Astrocyte (in vitro differentiated cells and primary cell): Measurements from ENCODE around the gene OR6B1. TPM values are rescaled to one million over a fixed set of nuclear protein-coding genes. Genes with fewer than 3 reads are reported as not detected.

Experiments
- DNase-seq: peaks from one replicate; pipeline ENCODE4 v3.0.0-alpha.2; 2010; ENCODE audit warnings: low read depth
- FAIRE-seq: peaks from 2 replicates; lab custom pipeline; 2011; peaks lifted over from hg19 to GRCh38; lab: Jason Lieb, UNC
- H2AFZ ChIP-seq: 2 replicates; pipeline ENCODE4 v1.6.0; 2012; ENCODE audit warnings: low read depth, low read length, inconsistent platforms
- H3K27ac ChIP-seq: 2 replicates; pipeline ENCODE4 v1.5.1; 2011; ENCODE audit warnings: low read depth, low read length, inconsistent platforms
- H3K27me3 ChIP-seq: 2 replicates; pipeline ENCODE4 v1.6.0; 2011; ENCODE audit warnings: low read length, inconsistent platforms; ENCODE audit not compliant: insufficient read depth
- H3K36me3 ChIP-seq: 2 replicates; pipeline ENCODE4 v1.5.1; 2011; ENCODE audit warnings: low read length, inconsistent platforms; ENCODE audit not compliant: insufficient read depth
- H3K4me1 ChIP-seq: 2 replicates; pipeline ENCODE4 v1.5.1; 2011; ENCODE audit warnings: low read length, inconsistent platforms; ENCODE audit not compliant: insufficient read depth
- H3K4me2 ChIP-seq: 2 replicates; pipeline ENCODE4 v1.6.0; 2012; ENCODE audit warnings: low read length, inconsistent platforms
- H3K4me3 ChIP-seq: 2 replicates; pipeline ENCODE4 v1.5.1; 2011; ENCODE audit warnings: low read depth, mild to moderate bottlenecking, low read length, inconsistent platforms; ENCODE audit not compliant: insufficient read depth
- H3K79me2 ChIP-seq: 2 replicates; pipeline ENCODE4 v1.6.0; 2012; ENCODE audit warnings: mild to moderate bottlenecking, low read length, inconsistent platforms; ENCODE audit not compliant: insufficient read depth
- H3K9ac ChIP-seq: 2 replicates; pipeline ENCODE4 v1.6.0; 2012; ENCODE audit warnings: mild to moderate bottlenecking, low read length, inconsistent platforms
- H3K9me3 ChIP-seq: 2 replicates; pipeline ENCODE4 v1.5.1; 2012; ENCODE audit warnings: low read depth, mild to moderate bottlenecking, low read length, inconsistent platforms; ENCODE audit not compliant: insufficient read depth
- H4K20me1 ChIP-seq: 2 replicates; pipeline ENCODE4 v1.6.0; 2012; ENCODE audit warnings: low read length, inconsistent platforms; ENCODE audit not compliant: insufficient read depth
- H3K27ac Mint-ChIP-seq: one replicate; pipeline ENCODE4 v1.8.0; 2021; ENCODE audit warnings: mild to moderate bottlenecking, mixed read lengths; ENCODE audit not compliant: unreplicated experiment
- H3K27me3 Mint-ChIP-seq: one replicate; pipeline ENCODE4 v1.8.0; 2021; ENCODE audit warnings: low read depth, mixed read lengths; ENCODE audit not compliant: unreplicated experiment
- H3K36me3 Mint-ChIP-seq: one replicate; pipeline ENCODE4 v1.8.0; 2021; ENCODE audit warnings: low read depth, mixed read lengths; ENCODE audit not compliant: unreplicated experiment
- H3K4me1 Mint-ChIP-seq: one replicate; pipeline ENCODE4 v1.8.0; 2021; ENCODE audit warnings: low read depth, mixed read lengths; ENCODE audit not compliant: unreplicated experiment
- H3K4me3 Mint-ChIP-seq: one replicate; pipeline ENCODE4 v1.8.0; 2021; ENCODE audit warnings: mild to moderate bottlenecking, moderate library complexity, mixed read lengths; ENCODE audit not compliant: unreplicated experiment
- H3K9me3 Mint-ChIP-seq: one replicate; pipeline ENCODE4 v1.8.0; 2021; ENCODE audit warnings: mild to moderate bottlenecking, mixed read lengths; ENCODE audit not compliant: unreplicated experiment
- EZH2 ChIP-seq: IDR thresholded peaks from 2 replicates; pipeline ENCODE4 v1.6.1; 2012; ENCODE audit warnings: mild to moderate bottlenecking, low read length, inconsistent platforms; ENCODE audit not compliant: insufficient read depth
- total RNA-seq: library from RNA; stranded (reverse); gene quantifications from 2 replicates; pipeline ENCODE4 v1.2.1, GENCODE V29; 2021
- TF ChIP-seq, protein P1 (sequence below): IDR thresholded peaks from 2 replicates; pipeline ENCODE4 v1.5.1; 2011; ENCODE audit warnings: low read depth, mild to moderate bottlenecking, inconsistent platforms, low read length, moderate library complexity; ENCODE audit not compliant: insufficient read depth

Gene OR6B1
- total RNA-seq, 1 donor from 2014 or later, result not detected

- H3K9ac ChIP-seq, result no peak overlapping the region
- no peak overlapping the region for H3K27ac ChIP-seq
- no peaks in the 10 kb centered on the region for H3K4me1 Mint-ChIP-seq
- no peaks in the 10 kb centered on the region for H3K79me2 ChIP-seq
- H3K4me3 Mint-ChIP-seq, result no peak overlapping the region
- H3K9me3 Mint-ChIP-seq, result peaks cover 11% of the 10 kb centered on the region
- H3K27me3 Mint-ChIP-seq, result no peaks in the 10 kb centered on the region
- no peaks in the 10 kb centered on the region for H3K36me3 ChIP-seq
- no peaks in the 10 kb centered on the region for H3K27me3 ChIP-seq
- no peak for TF ChIP-seq EZH2
- TF ChIP-seq, protein P1, sequence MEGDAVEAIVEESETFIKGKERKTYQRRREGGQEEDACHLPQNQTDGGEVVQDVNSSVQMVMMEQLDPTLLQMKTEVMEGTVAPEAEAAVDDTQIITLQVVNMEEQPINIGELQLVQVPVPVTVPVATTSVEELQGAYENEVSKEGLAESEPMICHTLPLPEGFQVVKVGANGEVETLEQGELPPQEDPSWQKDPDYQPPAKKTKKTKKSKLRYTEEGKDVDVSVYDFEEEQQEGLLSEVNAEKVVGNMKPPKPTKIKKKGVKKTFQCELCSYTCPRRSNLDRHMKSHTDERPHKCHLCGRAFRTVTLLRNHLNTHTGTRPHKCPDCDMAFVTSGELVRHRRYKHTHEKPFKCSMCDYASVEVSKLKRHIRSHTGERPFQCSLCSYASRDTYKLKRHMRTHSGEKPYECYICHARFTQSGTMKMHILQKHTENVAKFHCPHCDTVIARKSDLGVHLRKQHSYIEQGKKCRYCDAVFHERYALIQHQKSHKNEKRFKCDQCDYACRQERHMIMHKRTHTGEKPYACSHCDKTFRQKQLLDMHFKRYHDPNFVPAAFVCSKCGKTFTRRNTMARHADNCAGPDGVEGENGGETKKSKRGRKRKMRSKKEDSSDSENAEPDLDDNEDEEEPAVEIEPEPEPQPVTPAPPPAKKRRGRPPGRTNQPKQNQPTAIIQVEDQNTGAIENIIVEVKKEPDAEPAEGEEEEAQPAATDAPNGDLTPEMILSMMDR, result no peak
- no peak overlapping the region for H3K27ac Mint-ChIP-seq
- H3K4me2 ChIP-seq, result no peak overlapping the region
- DNase-seq (no peak), FAIRE-seq (no peak)
- no peak overlapping the region for H3K4me3 ChIP-seq
- peaks cover 9% of the 10 kb centered on the region for H3K9me3 ChIP-seq
- H4K20me1 ChIP-seq, result no peaks in the 10 kb centered on the region
- H3K36me3 Mint-ChIP-seq, result no peaks in the 10 kb centered on the region
- H2AFZ ChIP-seq, result no peak overlapping the region
- no peaks in the 10 kb centered on the region for H3K4me1 ChIP-seq
Observed at GRCh38 chr7:144011458-144012230, 11.5 kb downstream of the OR6B1 start.

DNA sequence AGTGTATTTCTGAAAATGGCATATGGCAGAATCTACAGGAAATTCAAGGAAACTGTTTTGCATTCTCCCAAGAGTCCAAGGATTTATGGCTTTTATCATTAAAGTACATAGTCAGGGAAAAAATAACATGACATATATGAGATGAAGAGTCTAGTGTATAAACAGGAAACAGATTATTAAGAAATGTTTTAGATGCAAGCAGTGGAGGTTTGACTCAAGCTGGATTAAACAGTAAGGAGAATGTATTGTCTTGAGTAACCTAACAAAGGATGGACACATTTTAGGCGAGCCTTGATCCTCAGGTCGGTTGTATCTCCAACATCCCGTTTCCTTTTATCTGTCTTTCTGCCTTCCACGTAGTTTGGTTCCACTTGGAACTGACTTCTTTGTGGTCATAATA is 17.9 kb downstream of the OR6B1 start:
- Mint-ChIP-seq H3K36me3 (no peaks in the 10 kb centered on the region), H3K27ac (no peak overlapping the region), H3K27me3 (no peaks in the 10 kb centered on the region), H3K9me3 (no peaks in the 10 kb centered on the region), H3K4me3 (no peak overlapping the region), H3K4me1 (peaks cover 13% of the 10 kb centered on the region)
- no peak overlapping the region for H2AFZ ChIP-seq
- FAIRE-seq, result no peak
- no peak overlapping the region for H3K4me2 ChIP-seq
- no peaks in the 10 kb centered on the region for H3K36me3 ChIP-seq
- H3K4me1 ChIP-seq, result peaks cover 10% of the 10 kb centered on the region
- no peaks in the 10 kb centered on the region for H4K20me1 ChIP-seq
- H3K4me3 ChIP-seq, result no peak overlapping the region
- no peak for DNase-seq
- TF ChIP-seq, protein P1, result no peak
- TF ChIP-seq EZH2, result no peak
- no peaks in the 10 kb centered on the region for H3K27me3 ChIP-seq
- no peaks in the 10 kb centered on the region for H3K79me2 ChIP-seq
- H3K27ac ChIP-seq, result no peak overlapping the region
- H3K9me3 ChIP-seq, result no peaks in the 10 kb centered on the region
- H3K9ac ChIP-seq, result no peak overlapping the region

DNA sequence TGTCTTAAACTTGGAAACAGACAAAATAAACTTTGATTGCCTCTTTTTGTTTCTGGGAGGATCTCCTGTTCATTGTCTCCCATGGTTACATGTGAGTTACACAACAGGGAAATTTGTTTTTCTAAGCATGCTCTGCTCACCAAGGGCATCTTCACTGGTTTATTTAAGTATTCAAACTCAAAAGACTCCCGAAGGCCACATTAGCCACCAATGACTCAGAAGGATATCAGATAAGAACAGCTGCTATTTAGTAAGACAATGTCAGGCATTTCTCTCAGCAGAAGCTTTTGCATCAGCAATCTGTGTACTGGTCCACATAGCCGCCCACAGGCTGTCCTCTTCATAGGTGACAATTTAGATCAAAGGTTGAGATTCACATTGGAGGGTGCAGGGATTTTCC is 19.3 kb downstream of the OR6B1 start:
- Mint-ChIP-seq H3K9me3 (no peaks in the 10 kb centered on the region), H3K27me3 (no peaks in the 10 kb centered on the region), H3K27ac (peak overlapping the region; percentile 87), H3K4me3 (no peak overlapping the region), H3K36me3 (no peaks in the 10 kb centered on the region), H3K4me1 (peaks cover 13% of the 10 kb centered on the region)
- Histone ChIP-seq H3K9me3 (no peaks in the 10 kb centered on the region), H3K4me2 (peak overlapping the region; percentile 54), H3K36me3 (no peaks in the 10 kb centered on the region), H3K4me3 (no peak overlapping the region), H3K27ac (no peak overlapping the region), H3K9ac (no peak overlapping the region), H3K4me1 (peaks cover 10% of the 10 kb centered on the region), H3K79me2 (no peaks in the 10 kb centered on the region), H2AFZ (no peak overlapping the region), H4K20me1 (no peaks in the 10 kb centered on the region), H3K27me3 (no peaks in the 10 kb centered on the region)
- no peak for FAIRE-seq
- peak; percentile 84 for DNase-seq
- TF ChIP-seq, protein P1, result no peak
- no peak for TF ChIP-seq EZH2
